Lung (tissue), 16 donors: ENCODE data around the gene SORL1. TPM values are rescaled to one million over a fixed set of nuclear protein-coding genes. Genes with fewer than 3 reads are reported as not detected.

Source experiments
- ATAC-seq: fragments of 200-7000 bp; cut with Tn5 transposase; one replicate; pipeline ENCODE4 v1.9.1; 2020; ENCODE audit warnings: moderate number of reproducible peaks; ENCODE audit not compliant: insufficient read depth, low FRiP score
- DNase-seq, 3 donors: peaks; one replicate each; pipeline ENCODE4 v3.0.0-alpha.2; 2013 to 2017
- H3K27ac ChIP-seq, 2 donors: one replicate each; pipeline ENCODE4 v1.5.1; 2013; ENCODE audit warnings: mild to moderate bottlenecking in 2 of 2, moderate library complexity in 2 of 2, control low read depth in 1 of 2, inconsistent platforms in 1 of 2, low read depth in 1 of 2, low read length in 1 of 2
- H3K27me3 ChIP-seq, 3 donors: one replicate each; pipeline ENCODE4 v1.5.1; 2013; ENCODE audit warnings: low read length in 2 of 3; ENCODE audit not compliant: control insufficient read depth in 3 of 3, insufficient read depth in 3 of 3
- H3K36me3 ChIP-seq, 4 donors: one replicate each; pipeline ENCODE4 v1.5.1; 2013; ENCODE audit warnings: low read length in 4 of 4, mild to moderate bottlenecking in 1 of 4, moderate library complexity in 1 of 4; ENCODE audit not compliant: control insufficient read depth in 4 of 4, insufficient read depth in 4 of 4
- H3K4me1 ChIP-seq, 5 donors: one replicate each; pipeline ENCODE4 v1.5.1; 2013; ENCODE audit warnings: low read length in 5 of 5, mild to moderate bottlenecking in 2 of 5, moderate library complexity in 1 of 5; ENCODE audit not compliant: control insufficient read depth in 5 of 5, insufficient read depth in 5 of 5
- H3K4me3 ChIP-seq: one replicate; pipeline ENCODE4 v1.5.1; 2013; ENCODE audit warnings: mild to moderate bottlenecking, control low read depth, moderate library complexity
- H3K9ac ChIP-seq, 2 donors: one replicate each; pipeline ENCODE4 v1.5.1; 2013; ENCODE audit warnings: low read length in 2 of 2, control low read depth in 1 of 2; ENCODE audit not compliant: insufficient read depth in 1 of 2
- H3K9me3 ChIP-seq, 4 donors: one replicate each; pipeline ENCODE4 v1.5.1; 2013; ENCODE audit warnings: low read length in 3 of 4, mild to moderate bottlenecking in 1 of 4, moderate library complexity in 1 of 4; ENCODE audit not compliant: control insufficient read depth in 4 of 4, insufficient read depth in 3 of 4
- WGBS, 2 donors: extraction: QIAGEN DNeasy Blood & Tissue Kit; methylation state at CpG; one replicate each; pipeline ENCODE4 v1.1.7; 2013; 5-methylcytosine and 5-hydroxymethylcytosine counted together
- long read RNA-seq, 5 donors: transcript quantifications; one replicate each; lab custom pipeline, GENCODE V29; 2026
- polyA plus RNA-seq, 2 donors: library from polyadenylated mRNA; stranded (reverse); fragments of 200-250 nt; gene quantifications; one replicate each; pipeline ENCODE4 v1.2.1, GENCODE V29; 2013
- total RNA-seq, 2 donors: library from RNA; depleted of rRNA in 1 of 2; stranded (reverse); fragments of >200 nt in 1 of 2; gene quantifications; one replicate each; pipeline ENCODE4 v1.2.1, GENCODE V29; 2014 to 2021
- TF ChIP-seq, protein P1 (sequence below): IDR thresholded peaks from 2 replicates; pipeline ENCODE4 v1.5.1; 2012; ENCODE audit warnings: mild to moderate bottlenecking; ENCODE audit errors: control extremely low read depth, extremely low read depth
- donor health status: control.
- donor health status: control.
- donor health status: Bipolar disorder and iron deficiency.
- donor health status: healthy.
- donor health status: DM: yes; HTN: yes; CAD: no.

Gene SORL1, protein sequence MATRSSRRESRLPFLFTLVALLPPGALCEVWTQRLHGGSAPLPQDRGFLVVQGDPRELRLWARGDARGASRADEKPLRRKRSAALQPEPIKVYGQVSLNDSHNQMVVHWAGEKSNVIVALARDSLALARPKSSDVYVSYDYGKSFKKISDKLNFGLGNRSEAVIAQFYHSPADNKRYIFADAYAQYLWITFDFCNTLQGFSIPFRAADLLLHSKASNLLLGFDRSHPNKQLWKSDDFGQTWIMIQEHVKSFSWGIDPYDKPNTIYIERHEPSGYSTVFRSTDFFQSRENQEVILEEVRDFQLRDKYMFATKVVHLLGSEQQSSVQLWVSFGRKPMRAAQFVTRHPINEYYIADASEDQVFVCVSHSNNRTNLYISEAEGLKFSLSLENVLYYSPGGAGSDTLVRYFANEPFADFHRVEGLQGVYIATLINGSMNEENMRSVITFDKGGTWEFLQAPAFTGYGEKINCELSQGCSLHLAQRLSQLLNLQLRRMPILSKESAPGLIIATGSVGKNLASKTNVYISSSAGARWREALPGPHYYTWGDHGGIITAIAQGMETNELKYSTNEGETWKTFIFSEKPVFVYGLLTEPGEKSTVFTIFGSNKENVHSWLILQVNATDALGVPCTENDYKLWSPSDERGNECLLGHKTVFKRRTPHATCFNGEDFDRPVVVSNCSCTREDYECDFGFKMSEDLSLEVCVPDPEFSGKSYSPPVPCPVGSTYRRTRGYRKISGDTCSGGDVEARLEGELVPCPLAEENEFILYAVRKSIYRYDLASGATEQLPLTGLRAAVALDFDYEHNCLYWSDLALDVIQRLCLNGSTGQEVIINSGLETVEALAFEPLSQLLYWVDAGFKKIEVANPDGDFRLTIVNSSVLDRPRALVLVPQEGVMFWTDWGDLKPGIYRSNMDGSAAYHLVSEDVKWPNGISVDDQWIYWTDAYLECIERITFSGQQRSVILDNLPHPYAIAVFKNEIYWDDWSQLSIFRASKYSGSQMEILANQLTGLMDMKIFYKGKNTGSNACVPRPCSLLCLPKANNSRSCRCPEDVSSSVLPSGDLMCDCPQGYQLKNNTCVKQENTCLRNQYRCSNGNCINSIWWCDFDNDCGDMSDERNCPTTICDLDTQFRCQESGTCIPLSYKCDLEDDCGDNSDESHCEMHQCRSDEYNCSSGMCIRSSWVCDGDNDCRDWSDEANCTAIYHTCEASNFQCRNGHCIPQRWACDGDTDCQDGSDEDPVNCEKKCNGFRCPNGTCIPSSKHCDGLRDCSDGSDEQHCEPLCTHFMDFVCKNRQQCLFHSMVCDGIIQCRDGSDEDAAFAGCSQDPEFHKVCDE (N-terminal part only)
- total RNA-seq (10 to 100 TPM; 61.7 to 67.0 TPM), polyA plus RNA-seq (10 to 100 TPM in 1 of 2 donors, 1 to 10 TPM in 1; 1.9 to 36.6 TPM)
- long read RNA-seq, donor 1, full-length matches to known transcripts = 25 of 25 reads
- long read RNA-seq, donor 1, partial matches to known transcripts = 0 of 25 reads
- long read RNA-seq, donor 1, other reads (novel, unspliced or antisense) = 0 of 25 reads
- long read RNA-seq, donor 2, partial matches to known transcripts = 0 of 4 reads
- long read RNA-seq, donor 2, other reads (novel, unspliced or antisense) = 0 of 4 reads
- long read RNA-seq, donor 3, transcript SORL1-205 (2 exons, 1,765 nt) = major isoform, 9 of 9 reads
- long read RNA-seq, donor 3, partial matches to known transcripts = 0 of 9 reads
- long read RNA-seq, donor 3, other reads (novel, unspliced or antisense) = 0 of 9 reads
- long read RNA-seq, donor 4, partial matches to known transcripts = 0 of 4 reads
- long read RNA-seq, donor 4, other reads (novel, unspliced or antisense) = 0 of 4 reads
- long read RNA-seq, donor 5, transcript SORL1-205 (2 exons, 1,765 nt) = major isoform, 30 of 30 reads
- long read RNA-seq, donor 5, partial matches to known transcripts = 0 of 30 reads
- long read RNA-seq, donor 5, other reads (novel, unspliced or antisense) = 0 of 30 reads

DNA sequence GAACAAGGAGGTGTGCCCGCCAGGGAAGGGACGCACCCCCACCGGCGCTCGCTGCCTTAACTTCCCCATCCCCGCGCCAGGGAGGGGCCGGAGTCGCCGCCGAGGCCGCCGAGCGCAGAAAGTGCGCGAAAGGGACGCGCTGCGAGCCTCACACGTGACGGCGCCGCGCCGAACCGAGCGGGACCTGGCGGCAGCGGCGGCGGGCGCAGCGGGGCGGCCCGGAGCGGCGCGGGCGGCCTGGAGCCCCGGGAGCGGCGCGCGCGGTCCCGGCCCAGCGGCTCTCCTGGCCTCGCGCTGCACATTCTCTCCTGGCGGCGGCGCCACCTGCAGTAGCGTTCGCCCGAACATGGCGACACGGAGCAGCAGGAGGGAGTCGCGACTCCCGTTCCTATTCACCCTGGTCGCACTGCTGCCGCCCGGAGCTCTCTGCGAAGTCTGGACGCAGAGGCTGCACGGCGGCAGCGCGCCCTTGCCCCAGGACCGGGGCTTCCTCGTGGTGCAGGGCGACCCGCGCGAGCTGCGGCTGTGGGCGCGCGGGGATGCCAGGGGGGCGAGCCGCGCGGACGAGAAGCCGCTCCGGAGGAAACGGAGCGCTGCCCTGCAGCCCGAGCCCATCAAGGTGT, at the start of gene SORL1:
SORL1 (plus strand) TSS at position 329 of the 623 bp plus-strand sequence; CDS start at position 347, 18 bp downstream.
- peak; percentile 84 for ATAC-seq
- Histone ChIP-seq H3K9ac (peak within 1 kb of the TSS in 1 of 2 donors; percentile 70), H3K27ac (peak within 1 kb of the TSS in 1 of 2 donors; percentile 74), H3K4me3 (peak within 1 kb of the TSS; percentile 57), H3K36me3 (peaks cover 0 to 3% (median 0%) of the 10 kb centered on the region in 4 donors), H3K27me3 (no peaks in the 10 kb centered on the region), H3K4me1 (peaks cover 0 to 16% (median 0%) of the 10 kb centered on the region in 5 donors), H3K9me3 (no peaks in the 10 kb centered on the region)
- 0% methylated on average over 52 to 89 of the region's 89 CpGs for WGBS, 2 donors
- TF ChIP-seq, protein P1, sequence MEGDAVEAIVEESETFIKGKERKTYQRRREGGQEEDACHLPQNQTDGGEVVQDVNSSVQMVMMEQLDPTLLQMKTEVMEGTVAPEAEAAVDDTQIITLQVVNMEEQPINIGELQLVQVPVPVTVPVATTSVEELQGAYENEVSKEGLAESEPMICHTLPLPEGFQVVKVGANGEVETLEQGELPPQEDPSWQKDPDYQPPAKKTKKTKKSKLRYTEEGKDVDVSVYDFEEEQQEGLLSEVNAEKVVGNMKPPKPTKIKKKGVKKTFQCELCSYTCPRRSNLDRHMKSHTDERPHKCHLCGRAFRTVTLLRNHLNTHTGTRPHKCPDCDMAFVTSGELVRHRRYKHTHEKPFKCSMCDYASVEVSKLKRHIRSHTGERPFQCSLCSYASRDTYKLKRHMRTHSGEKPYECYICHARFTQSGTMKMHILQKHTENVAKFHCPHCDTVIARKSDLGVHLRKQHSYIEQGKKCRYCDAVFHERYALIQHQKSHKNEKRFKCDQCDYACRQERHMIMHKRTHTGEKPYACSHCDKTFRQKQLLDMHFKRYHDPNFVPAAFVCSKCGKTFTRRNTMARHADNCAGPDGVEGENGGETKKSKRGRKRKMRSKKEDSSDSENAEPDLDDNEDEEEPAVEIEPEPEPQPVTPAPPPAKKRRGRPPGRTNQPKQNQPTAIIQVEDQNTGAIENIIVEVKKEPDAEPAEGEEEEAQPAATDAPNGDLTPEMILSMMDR = peak; percentile 48
- peak; percentile 85 to 91 (median 87) for DNase-seq

DNA sequence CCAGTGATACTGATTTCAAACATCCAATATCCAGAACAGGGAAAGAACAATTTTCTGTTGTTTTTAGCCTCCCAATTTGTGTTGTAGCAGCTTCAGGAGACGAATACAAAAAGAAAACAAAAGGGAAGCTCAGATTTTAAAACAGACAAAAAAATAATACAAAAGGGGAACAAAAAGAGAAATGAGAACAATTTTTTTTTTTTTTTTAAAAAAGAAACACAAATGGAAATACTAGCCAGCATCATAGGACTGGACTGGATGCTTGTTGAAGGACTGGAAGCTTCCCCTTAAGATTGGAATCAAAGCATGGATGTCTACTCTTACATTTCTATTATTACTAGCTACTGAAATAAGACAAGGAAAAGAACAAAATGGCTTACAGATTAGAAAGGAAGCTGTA, 46.5 kb upstream of the SORL1 start:
- Histone ChIP-seq H3K9me3 (peaks cover 0 to 4% (median 2%) of the 10 kb centered on the region in 4 donors), H3K4me1 (no peaks in the 10 kb centered on the region), H3K4me3 (no peak overlapping the region), H3K27ac (no peak overlapping the region), H3K36me3 (no peaks in the 10 kb centered on the region), H3K27me3 (no peaks in the 10 kb centered on the region), H3K9ac (no peak overlapping the region)
- TF ChIP-seq, protein P1 = no peak
- no peak for DNase-seq
- ATAC-seq = no peak
- WGBS, 2 donors = 36 to 73% methylated on average over 1 of the region's 1 CpG
